CD4-positive, alpha-beta T cell (primary cell): ENCODE measurements around the gene FOXJ3. TPM values are rescaled to one million over a fixed set of nuclear protein-coding genes. Genes with fewer than 3 reads are reported as not detected.

ENCODE experiments used
- ATAC-seq: fragments of 200-7000 bp; cut with Tn5 transposase; one replicate; pipeline ENCODE4 v1.10.0; 2022; ENCODE audit warnings: mild to moderate bottlenecking; ENCODE audit not compliant: poor library complexity
- CTCF ChIA-PET: fragments of 350-600 bp; sonication (Branson Sonifier 250); formaldehyde crosslinking; loops from one replicate; lab custom pipeline; 2021; ENCODE audit warnings: antibody characterized with exemption, inconsistent platforms; lab: Charles Lee
- POLR2A ChIA-PET: fragments of 350-600 bp; sonication (Branson Sonifier 250); formaldehyde crosslinking; loops from one replicate; lab custom pipeline; 2021; ENCODE audit warnings: antibody characterized with exemption, inconsistent platforms; lab: Charles Lee
- DNase-seq, 14 experiments: peaks; one replicate each; pipeline ENCODE4 v3.0.0-alpha.2; 2013 to 2020; ENCODE audit warnings: mixed read lengths in 2 of 14
- H3K27ac ChIP-seq, 2 donors: one replicate each; pipeline versions ENCODE4 v1.5.1 to v1.7.0; 2013; ENCODE audit warnings: low read length in 2 of 2, low read depth in 1 of 2, mild to moderate bottlenecking in 1 of 2
- H3K27me3 ChIP-seq, 2 experiments: 1 replicate in 1 of 2; 2 replicates in 1 of 2; pipeline versions ENCODE4 v1.6.1 to v1.7.0; 2013; ENCODE audit warnings: low read length in 2 of 2, control low read depth in 1 of 2, mild to moderate bottlenecking in 1 of 2, moderate library complexity in 1 of 2; ENCODE audit not compliant: insufficient read depth in 2 of 2, control insufficient read depth in 1 of 2
- H3K36me3 ChIP-seq: one replicate; pipeline ENCODE4 v1.6.1; 2013; ENCODE audit warnings: low read length, control low read depth; ENCODE audit not compliant: insufficient read depth
- H3K4me1 ChIP-seq: one replicate; pipeline ENCODE4 v1.6.1; 2013; ENCODE audit warnings: low read length, control low read depth; ENCODE audit not compliant: insufficient read depth
- H3K4me3 ChIP-seq: one replicate; pipeline ENCODE4 v1.5.1; 2013; ENCODE audit warnings: mild to moderate bottlenecking, low read length, moderate library complexity
- H3K9me3 ChIP-seq, 2 experiments: 1 replicate in 1 of 2; 2 replicates in 1 of 2; pipeline versions ENCODE4 v1.6.1 to v1.7.0; 2013; ENCODE audit warnings: low read length in 2 of 2, mild to moderate bottlenecking in 2 of 2, control low read depth in 1 of 2, moderate library complexity in 1 of 2; ENCODE audit not compliant: control insufficient read depth in 1 of 2, insufficient read depth in 1 of 2
- H3K27ac Mint-ChIP-seq: one replicate; pipeline ENCODE4 v1.8.0; 2020; ENCODE audit warnings: mixed read lengths
- H3K27me3 Mint-ChIP-seq: one replicate; pipeline ENCODE4 v1.8.0; 2021; ENCODE audit warnings: mixed read lengths
- H3K36me3 Mint-ChIP-seq: one replicate; pipeline ENCODE4 v1.8.0; 2021; ENCODE audit warnings: low read depth, mixed read lengths
- H3K4me1 Mint-ChIP-seq: one replicate; pipeline ENCODE4 v1.8.0; 2021; ENCODE audit warnings: low read depth, mixed read lengths
- H3K4me3 Mint-ChIP-seq: one replicate; pipeline ENCODE4 v1.8.0; 2020; ENCODE audit warnings: mild to moderate bottlenecking, mixed read lengths
- H3K9me3 Mint-ChIP-seq: one replicate; pipeline ENCODE4 v1.8.0; 2020; ENCODE audit warnings: mixed read lengths
- intact Hi-C, 2 experiments: fragments of 100-400 bp; cut with DNase I in 1 of 2; cut with micrococcal nuclease in 1 of 2; formaldehyde crosslinking; loops; one replicate each; pipeline versions ENCODE4 v1.15.1 to v1.9.0; 2023 to 2025; cut with DNase I, micrococcal nuclease
- total RNA-seq, 174 experiments: library from RNA in 2 of 174; stranded (reverse) in 2 of 174; gene quantifications; one replicate each; pipeline ENCODE4 v1.2.3 and lab custom pipeline; 2021 to 2026
- TF ChIP-seq, protein P1 (sequence below): fragments of 200-600 bp; IDR thresholded peaks from one replicate; pipeline ENCODE4 v1.8.0; 2022; ENCODE audit warnings: antibody characterized with exemption, mild to moderate bottlenecking

FOXJ3 gene
- total RNA-seq, 2 experiments from 2014 or later, result 73.1 to 74.9 TPM

DNA sequence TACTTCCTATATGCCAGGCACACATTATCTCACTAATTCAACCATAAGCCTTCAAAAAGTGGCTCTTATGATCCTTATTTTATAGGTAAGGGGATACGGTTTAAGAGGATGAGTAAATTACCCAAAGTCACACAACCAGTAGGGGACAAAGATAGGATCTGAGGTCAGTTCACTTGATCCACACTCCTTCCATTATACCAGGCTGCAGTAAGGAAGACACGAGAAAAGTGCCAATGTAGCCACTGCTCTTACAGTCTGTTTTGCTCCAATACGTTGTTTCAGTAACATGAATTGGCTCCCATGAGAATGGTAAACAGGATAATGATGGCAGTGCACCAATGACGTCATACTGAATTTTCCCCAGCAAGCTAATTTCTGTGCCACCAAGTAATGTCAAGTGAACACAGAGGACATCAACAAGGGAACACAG lies 155.1 kb downstream of the FOXJ3 start:
- Mint-ChIP-seq H3K4me3 (no peak overlapping the region), H3K36me3 (peaks cover 53% of the 10 kb centered on the region), H3K9me3 (no peaks in the 10 kb centered on the region), H3K27me3 (no peaks in the 10 kb centered on the region), H3K4me1 (peaks cover 5% of the 10 kb centered on the region), H3K27ac (peak overlapping the region; percentile 55)
- Histone ChIP-seq H3K27ac (no peak overlapping the region), H3K36me3 (peaks cover 39% of the 10 kb centered on the region), H3K4me1 (no peaks in the 10 kb centered on the region), H3K27me3 (no peaks in the 10 kb centered on the region), H3K4me3 (no peak overlapping the region), H3K9me3 (no peaks in the 10 kb centered on the region)
- TF ChIP-seq, protein P1, sequence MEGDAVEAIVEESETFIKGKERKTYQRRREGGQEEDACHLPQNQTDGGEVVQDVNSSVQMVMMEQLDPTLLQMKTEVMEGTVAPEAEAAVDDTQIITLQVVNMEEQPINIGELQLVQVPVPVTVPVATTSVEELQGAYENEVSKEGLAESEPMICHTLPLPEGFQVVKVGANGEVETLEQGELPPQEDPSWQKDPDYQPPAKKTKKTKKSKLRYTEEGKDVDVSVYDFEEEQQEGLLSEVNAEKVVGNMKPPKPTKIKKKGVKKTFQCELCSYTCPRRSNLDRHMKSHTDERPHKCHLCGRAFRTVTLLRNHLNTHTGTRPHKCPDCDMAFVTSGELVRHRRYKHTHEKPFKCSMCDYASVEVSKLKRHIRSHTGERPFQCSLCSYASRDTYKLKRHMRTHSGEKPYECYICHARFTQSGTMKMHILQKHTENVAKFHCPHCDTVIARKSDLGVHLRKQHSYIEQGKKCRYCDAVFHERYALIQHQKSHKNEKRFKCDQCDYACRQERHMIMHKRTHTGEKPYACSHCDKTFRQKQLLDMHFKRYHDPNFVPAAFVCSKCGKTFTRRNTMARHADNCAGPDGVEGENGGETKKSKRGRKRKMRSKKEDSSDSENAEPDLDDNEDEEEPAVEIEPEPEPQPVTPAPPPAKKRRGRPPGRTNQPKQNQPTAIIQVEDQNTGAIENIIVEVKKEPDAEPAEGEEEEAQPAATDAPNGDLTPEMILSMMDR, result no peak
- CTCF ChIA-PET, result no interaction called here
- no peak for DNase-seq
- no peak for ATAC-seq
- POLR2A ChIA-PET, result no interaction called here
- intact Hi-C loops, result loop anchor here (5.0 to 10.0 kb wide), 2 partner anchors 155 to 157 kb away; partner anchors contain the start of gene FOXJ3 (in 2 of the 2)

DNA sequence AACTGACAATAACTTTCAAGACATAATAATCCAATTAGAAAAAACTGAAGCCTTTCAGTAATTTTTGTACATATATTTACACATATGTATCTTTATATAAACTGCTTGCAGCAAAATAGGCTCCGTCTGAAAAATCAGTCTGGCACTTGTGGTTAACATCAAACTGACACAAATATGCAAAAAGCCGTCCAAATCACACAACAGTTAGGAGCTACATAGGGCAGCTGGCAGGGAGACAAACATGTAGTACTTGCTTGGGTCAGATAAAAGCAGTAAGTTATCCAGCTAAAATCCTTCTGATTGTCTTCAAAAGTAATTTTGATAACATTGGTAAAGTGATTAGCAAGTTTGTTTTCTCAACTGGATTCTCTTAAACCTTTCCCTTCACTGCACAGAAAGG lies 155.8 kb downstream of the FOXJ3 start:
- no peak overlapping the region for H3K4me3 ChIP-seq
- Mint-ChIP-seq H3K4me3 (no peak overlapping the region), H3K27me3 (no peaks in the 10 kb centered on the region), H3K4me1 (peaks cover 5% of the 10 kb centered on the region), H3K36me3 (peaks cover 47% of the 10 kb centered on the region), H3K27ac (peak overlapping the region; percentile 55), H3K9me3 (no peaks in the 10 kb centered on the region)
- ChIA-PET POLR2A (no interaction called here), CTCF (no interaction called here)
- TF ChIP-seq, protein P1, result no peak
- H3K27ac ChIP-seq, result no peak overlapping the region
- intact Hi-C loops, result loop anchor here (5.0 to 10.0 kb wide), 2 partner anchors 156 to 158 kb away; partner anchors contain the start of gene FOXJ3 (in 2 of the 2)
- ATAC-seq, result no peak
- no peaks in the 10 kb centered on the region for H3K4me1 ChIP-seq
- DNase-seq, result no peak
- H3K27me3 ChIP-seq, result no peaks in the 10 kb centered on the region
- H3K36me3 ChIP-seq, result peaks cover 36% of the 10 kb centered on the region
- H3K9me3 ChIP-seq, result no peaks in the 10 kb centered on the region

DNA sequence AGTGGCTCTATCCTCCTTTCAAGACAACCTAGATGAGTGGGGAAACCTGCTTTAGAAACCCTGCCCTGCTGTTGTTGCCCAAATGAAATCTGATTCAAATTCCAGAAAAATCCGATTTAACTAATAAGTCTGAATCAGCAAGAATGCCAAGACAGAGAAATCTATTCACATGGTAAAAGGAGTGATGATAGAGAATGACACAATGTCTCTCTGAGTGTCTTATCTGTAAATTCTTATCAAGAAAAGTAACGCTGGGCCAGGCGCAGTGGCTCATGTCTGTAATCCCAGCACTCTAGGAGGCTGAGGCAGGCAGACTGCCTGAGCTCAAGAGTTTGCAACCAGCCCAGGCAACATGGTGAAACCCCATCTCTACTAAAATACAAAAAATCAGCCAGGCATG lies 156.8 kb downstream of the FOXJ3 start:
- CTCF ChIA-PET, result no interaction called here
- Mint-ChIP-seq H3K4me1 (peaks cover 5% of the 10 kb centered on the region), H3K4me3 (no peak overlapping the region), H3K27ac (no peak overlapping the region), H3K27me3 (no peaks in the 10 kb centered on the region), H3K36me3 (peaks cover 38% of the 10 kb centered on the region), H3K9me3 (no peaks in the 10 kb centered on the region)
- Histone ChIP-seq H3K27ac (no peak overlapping the region), H3K4me1 (peaks cover under 1% of the 10 kb centered on the region), H3K27me3 (no peaks in the 10 kb centered on the region), H3K36me3 (peaks cover 29% of the 10 kb centered on the region), H3K4me3 (no peak overlapping the region), H3K9me3 (no peaks in the 10 kb centered on the region)
- POLR2A ChIA-PET, result no interaction called here
- ATAC-seq, result no peak
- intact Hi-C loops, result loop anchor here (5.0 to 10.0 kb wide), 2 partner anchors 157 to 159 kb away; partner anchors contain the start of gene FOXJ3 (in 2 of the 2)
- TF ChIP-seq, protein P1, result no peak
- no peak for DNase-seq
